Adrenal gland (tissue), 5 donors: Measurements from ENCODE around the gene DLGAP1.

Experiments
- POLR2A ChIP-seq, 2 donors: fragments of 450-650 bp; IDR thresholded peaks; one replicate each; pipeline ENCODE4 v1.6.1; 2017; ENCODE audit warnings: antibody characterized with exemption in 2 of 2, mild to moderate bottlenecking in 2 of 2, moderate library complexity in 1 of 2
- TF ChIP-seq, protein P1 (sequence below), 6 experiments: fragments of 450-650 bp in 4 of 6; fragments of 200-600 bp in 2 of 6; sonication (generic) in 1 of 6; IDR thresholded peaks; 1 replicate in 5 of 6; 2 replicates in 1 of 6; pipeline versions ENCODE4 v1.5.1 to v1.8.0; 2016 to 2021; ENCODE audit warnings: antibody characterized with exemption in 6 of 6, mild to moderate bottlenecking in 2 of 6, moderate library complexity in 1 of 6
- donor health status: DM: no; HTN: no; CAD: no.

DNA sequence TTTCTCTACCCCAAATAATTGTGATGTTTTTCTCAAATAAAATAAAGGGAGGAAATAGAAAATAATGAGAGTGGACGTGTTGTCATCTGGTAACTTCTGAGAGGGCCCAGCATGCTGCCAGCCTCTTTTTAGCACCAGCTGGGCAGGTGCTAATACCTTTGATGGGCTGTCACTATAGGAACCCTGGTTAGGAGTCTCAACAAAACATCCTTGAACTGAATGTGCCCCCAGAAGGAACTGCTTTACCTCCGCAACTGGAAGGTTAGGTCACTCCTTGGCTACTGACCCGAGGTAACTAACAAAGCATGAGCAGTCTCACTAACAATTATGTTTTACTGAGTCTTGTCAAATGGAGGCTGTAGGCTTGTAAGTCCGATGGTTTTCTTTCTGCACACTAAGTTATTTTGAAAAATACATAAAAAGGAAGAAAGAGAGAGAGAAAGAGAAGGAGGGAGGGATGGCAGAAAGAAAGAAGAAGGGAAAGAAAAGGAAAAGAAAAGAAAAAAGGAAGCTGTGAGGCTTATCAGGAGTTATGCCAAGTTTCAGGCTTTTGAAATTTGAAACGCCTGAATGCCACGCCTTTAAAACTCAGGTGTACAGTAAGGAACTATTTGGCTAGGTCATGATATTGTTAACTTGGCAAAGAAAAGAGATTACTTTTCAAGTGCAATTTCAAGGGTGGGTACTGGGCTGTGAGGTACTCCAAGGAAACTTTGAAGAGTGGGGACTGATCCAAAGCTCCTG lies 914.1 kb downstream of the DLGAP1 start:
- TF ChIP-seq, protein P1, sequence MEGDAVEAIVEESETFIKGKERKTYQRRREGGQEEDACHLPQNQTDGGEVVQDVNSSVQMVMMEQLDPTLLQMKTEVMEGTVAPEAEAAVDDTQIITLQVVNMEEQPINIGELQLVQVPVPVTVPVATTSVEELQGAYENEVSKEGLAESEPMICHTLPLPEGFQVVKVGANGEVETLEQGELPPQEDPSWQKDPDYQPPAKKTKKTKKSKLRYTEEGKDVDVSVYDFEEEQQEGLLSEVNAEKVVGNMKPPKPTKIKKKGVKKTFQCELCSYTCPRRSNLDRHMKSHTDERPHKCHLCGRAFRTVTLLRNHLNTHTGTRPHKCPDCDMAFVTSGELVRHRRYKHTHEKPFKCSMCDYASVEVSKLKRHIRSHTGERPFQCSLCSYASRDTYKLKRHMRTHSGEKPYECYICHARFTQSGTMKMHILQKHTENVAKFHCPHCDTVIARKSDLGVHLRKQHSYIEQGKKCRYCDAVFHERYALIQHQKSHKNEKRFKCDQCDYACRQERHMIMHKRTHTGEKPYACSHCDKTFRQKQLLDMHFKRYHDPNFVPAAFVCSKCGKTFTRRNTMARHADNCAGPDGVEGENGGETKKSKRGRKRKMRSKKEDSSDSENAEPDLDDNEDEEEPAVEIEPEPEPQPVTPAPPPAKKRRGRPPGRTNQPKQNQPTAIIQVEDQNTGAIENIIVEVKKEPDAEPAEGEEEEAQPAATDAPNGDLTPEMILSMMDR (IDR thresholded peaks at IDR 0.05), result no peak
- TF ChIP-seq POLR2A (IDR thresholded peaks at IDR 0.05), result no peak
